Measurements from ENCODE around the gene PLB1.

- no peak for TF ChIP-seq CTCF (IDR thresholded peaks at IDR 0.05)
- no peak for TF ChIP-seq EP300 (IDR thresholded peaks at IDR 0.05)
- TF ChIP-seq POLR2AphosphoS5 (IDR thresholded peaks at IDR 0.05): no peak
These were observed 83.7 kb downstream of the PLB1 start for GRCh38 chr2:28579606-28580005.

Data from stomach (tissue), 4 donors.